Measurements from ENCODE around the gene S100A8.

S100A8 gene

GRCh38 chr1:153404086-153404635 is 13.3 kb upstream of the S100A8 start:
- no peaks in the 10 kb centered on the region for H3K9me3 ChIP-seq
- in situ Hi-C loops (cut with MboI; ENCODE audit: low sequenced_read_pairs) = no loop called here
- no peak for DNase-seq (ENCODE audit: low spot score in 2 of 2)
- no peak overlapping the region for H3K4me3 ChIP-seq
- H3K4me1 ChIP-seq = no peaks in the 10 kb centered on the region
- H3K27me3 ChIP-seq (ENCODE audit: low read depth) = 0 out of 2 replicates have a peak, but pooled peaks cover 6% of the 10 kb centered on the region
- no peaks in the 10 kb centered on the region for H3K36me3 ChIP-seq (replicated peaks)

- no peak overlapping the region for H3K4me3 ChIP-seq
- H3K27me3 ChIP-seq (ENCODE audit: low read depth) = 0 out of 2 replicates have a peak, but pooled peaks cover 6% of the 10 kb centered on the region
- H3K4me1 ChIP-seq = no peaks in the 10 kb centered on the region
- in situ Hi-C loops (cut with MboI; ENCODE audit: low sequenced_read_pairs) = no loop called here
- no peaks in the 10 kb centered on the region for H3K9me3 ChIP-seq
- H3K36me3 ChIP-seq (replicated peaks) = no peaks in the 10 kb centered on the region
- DNase-seq (ENCODE audit: low spot score in 2 of 2) = no peak
Measured at GRCh38 chr1:153403421-153404085, 12.7 kb upstream of the S100A8 start.

GRCh38 chr1:153402226-153402625 is 11.4 kb upstream of the S100A8 start:
- H3K9me3 ChIP-seq = no peaks in the 10 kb centered on the region
- no peaks in the 10 kb centered on the region for H3K4me1 ChIP-seq
- in situ Hi-C loops (cut with MboI; ENCODE audit: low sequenced_read_pairs) = no loop called here
- peaks cover 6% of the 10 kb centered on the region; the same call in 1 of the 2 replicates for H3K27me3 ChIP-seq (ENCODE audit: low read depth)
- H3K4me3 ChIP-seq = no peak overlapping the region
- DNase-seq (ENCODE audit: low spot score in 2 of 2) = no peak
- H3K36me3 ChIP-seq (replicated peaks) = no peaks in the 10 kb centered on the region

DNA sequence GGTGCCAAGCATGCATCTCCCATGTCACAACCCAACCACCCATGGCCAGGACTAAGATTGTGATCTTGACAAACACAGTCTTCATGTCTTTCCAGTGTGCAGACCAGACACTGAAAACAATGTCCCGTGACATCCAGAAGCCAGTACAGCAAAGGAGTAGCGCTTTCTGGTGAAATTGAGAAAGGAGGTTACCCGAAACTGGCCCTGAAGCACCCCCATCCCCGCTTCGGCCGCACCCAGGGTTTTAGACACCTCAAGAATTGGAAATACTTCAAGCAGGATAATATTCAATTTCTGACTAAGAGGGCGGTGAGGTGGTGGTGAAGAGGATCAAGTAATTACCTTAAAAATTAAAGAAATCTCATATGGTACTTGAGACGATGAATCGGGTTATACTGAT is 10.6 kb upstream of the S100A8 start:
- DNase-seq (ENCODE audit: low spot score in 2 of 2) = no peak
- peaks cover 6% of the 10 kb centered on the region; the same call in 1 of the 2 replicates for H3K27me3 ChIP-seq (ENCODE audit: low read depth)
- in situ Hi-C loops (cut with MboI; ENCODE audit: low sequenced_read_pairs) = no loop called here
- H3K36me3 ChIP-seq (replicated peaks) = no peaks in the 10 kb centered on the region
- no peaks in the 10 kb centered on the region for H3K9me3 ChIP-seq
- no peaks in the 10 kb centered on the region for H3K4me1 ChIP-seq
- no peak overlapping the region for H3K4me3 ChIP-seq

DNA sequence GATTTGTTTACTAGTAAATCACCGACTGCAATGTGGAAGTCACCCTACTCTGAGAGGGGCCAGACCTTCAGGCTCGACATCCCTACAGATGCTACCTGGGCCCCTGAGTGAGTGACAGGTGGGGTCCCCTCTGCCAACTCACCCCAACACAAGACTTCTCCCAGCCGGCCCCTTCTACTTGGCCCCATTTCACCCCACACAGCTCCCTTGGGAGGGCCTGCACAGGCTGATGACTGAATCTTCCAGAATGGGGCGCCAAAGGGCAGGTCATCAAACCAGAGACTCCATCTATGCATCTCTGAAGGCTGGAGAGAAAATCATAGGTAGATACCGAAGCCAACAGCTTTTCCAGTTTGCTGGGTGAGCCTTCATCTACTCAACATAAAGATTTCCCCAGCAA is 9.4 kb upstream of the S100A8 start:
- H3K4me3 ChIP-seq = no peak overlapping the region
- H3K4me1 ChIP-seq = no peaks in the 10 kb centered on the region
- in situ Hi-C loops (cut with MboI; ENCODE audit: low sequenced_read_pairs) = no loop called here
- DNase-seq (ENCODE audit: low spot score in 2 of 2) = no peak
- H3K27me3 ChIP-seq (ENCODE audit: low read depth) = peaks cover 11% of the 10 kb centered on the region; the same call in 1 of the 2 replicates
- H3K9me3 ChIP-seq = no peaks in the 10 kb centered on the region
- no peaks in the 10 kb centered on the region for H3K36me3 ChIP-seq (replicated peaks)

DNA sequence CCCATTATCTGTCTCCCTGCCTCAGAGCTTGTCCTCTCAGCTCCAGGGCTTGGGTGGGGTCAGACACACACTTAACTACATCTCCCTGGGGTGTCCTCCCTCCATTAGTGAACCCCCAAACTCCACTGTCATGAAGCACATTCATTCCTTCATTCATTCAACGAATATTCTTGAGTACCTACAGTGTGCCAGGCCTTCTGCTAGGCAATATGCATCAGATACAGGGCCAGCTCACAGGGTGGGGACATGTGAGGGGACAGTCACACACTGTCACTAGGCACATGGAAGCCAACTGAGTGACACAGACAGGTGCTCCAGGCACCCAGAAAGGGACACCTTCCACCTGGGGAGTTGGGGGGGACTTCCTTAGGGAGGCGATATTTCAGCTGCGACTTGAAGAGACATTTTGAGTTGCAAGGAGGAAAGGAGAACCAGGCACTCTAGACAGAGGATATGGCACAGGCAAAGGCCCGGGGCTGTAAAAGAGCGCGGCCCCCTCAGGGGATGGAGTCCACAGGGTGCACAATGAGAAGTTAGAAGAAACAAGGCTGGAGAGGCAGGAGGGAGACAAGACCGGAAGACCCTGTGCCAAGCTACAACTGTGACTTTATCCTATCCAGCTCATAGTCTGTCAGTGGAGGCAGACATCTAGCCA is 8.7 kb upstream of the S100A8 start:
- no peak for DNase-seq (ENCODE audit: low spot score in 2 of 2)
- no peak overlapping the region for H3K4me3 ChIP-seq
- H3K4me1 ChIP-seq = no peaks in the 10 kb centered on the region
- no peaks in the 10 kb centered on the region for H3K36me3 ChIP-seq (replicated peaks)
- peaks cover 11% of the 10 kb centered on the region; the same call in 1 of the 2 replicates for H3K27me3 ChIP-seq (ENCODE audit: low read depth)
- in situ Hi-C loops (cut with MboI; ENCODE audit: low sequenced_read_pairs) = no loop called here
- no peaks in the 10 kb centered on the region for H3K9me3 ChIP-seq

DNA sequence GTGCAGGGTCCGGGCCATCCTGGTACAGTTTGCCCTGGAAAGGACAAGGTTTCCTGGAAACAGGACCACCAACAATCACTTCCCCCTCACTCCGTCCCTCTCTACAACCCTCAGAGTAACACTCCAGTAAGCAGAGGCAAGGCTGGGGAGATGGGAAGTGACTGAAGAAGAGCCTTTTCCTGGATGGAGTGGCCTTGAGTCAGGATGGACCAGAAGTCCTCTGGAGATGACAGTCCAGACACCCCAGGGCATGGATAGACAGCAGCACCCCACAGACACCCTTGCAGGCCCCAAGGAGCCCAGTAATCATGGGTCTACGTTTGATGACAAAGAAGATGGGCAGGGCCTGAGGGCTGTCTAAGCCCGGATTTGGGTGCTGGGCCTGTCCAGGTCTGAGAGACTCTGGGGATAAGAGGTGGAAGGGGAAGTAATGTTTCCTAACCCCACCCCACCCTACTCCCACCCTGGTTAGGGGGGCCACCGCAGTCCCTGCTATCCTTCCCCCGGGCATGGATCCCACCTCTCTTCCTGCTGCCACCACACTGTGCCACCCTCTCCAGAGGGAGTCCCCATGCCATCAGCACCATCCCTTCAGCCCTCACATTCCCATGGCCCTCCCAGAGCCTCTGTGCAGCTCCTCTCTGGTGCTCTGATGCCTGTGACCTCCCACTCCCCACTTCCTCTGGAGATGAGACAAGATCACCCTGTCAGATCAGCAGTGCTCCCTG is 7.2 kb upstream of the S100A8 start:
- no peaks in the 10 kb centered on the region for H3K9me3 ChIP-seq
- in situ Hi-C loops (cut with MboI; ENCODE audit: low sequenced_read_pairs) = no loop called here
- H3K27me3 ChIP-seq (ENCODE audit: low read depth) = peaks cover 11% of the 10 kb centered on the region; the same call in 1 of the 2 replicates
- H3K36me3 ChIP-seq (replicated peaks) = no peaks in the 10 kb centered on the region
- H3K4me3 ChIP-seq = no peak overlapping the region
- no peak for DNase-seq (ENCODE audit: low spot score in 2 of 2)
- H3K4me1 ChIP-seq = no peaks in the 10 kb centered on the region

- no peak overlapping the region for H3K4me3 ChIP-seq
- peaks cover 11% of the 10 kb centered on the region; the same call in 1 of the 2 replicates for H3K27me3 ChIP-seq (ENCODE audit: low read depth)
- in situ Hi-C loops (cut with MboI; ENCODE audit: low sequenced_read_pairs) = no loop called here
Measured at GRCh38 chr1:153397051-153397923, 6.4 kb upstream of the S100A8 start.

GRCh38 chr1:153396461-153396860 is 5.6 kb upstream of the S100A8 start:
- H3K27me3 ChIP-seq (ENCODE audit: low read depth) = peaks cover 5% of the 10 kb centered on the region; the same call in 1 of the 2 replicates

More at GRCh38 chr1:153397051-153397923, 6.4 kb upstream of the S100A8 start:
- Histone ChIP-seq H3K36me3 (replicated peaks) (no peaks in the 10 kb centered on the region), H3K4me1 (no peaks in the 10 kb centered on the region), H3K9me3 (no peaks in the 10 kb centered on the region)
- no peak for DNase-seq (ENCODE audit: low spot score in 2 of 2)

DNA sequence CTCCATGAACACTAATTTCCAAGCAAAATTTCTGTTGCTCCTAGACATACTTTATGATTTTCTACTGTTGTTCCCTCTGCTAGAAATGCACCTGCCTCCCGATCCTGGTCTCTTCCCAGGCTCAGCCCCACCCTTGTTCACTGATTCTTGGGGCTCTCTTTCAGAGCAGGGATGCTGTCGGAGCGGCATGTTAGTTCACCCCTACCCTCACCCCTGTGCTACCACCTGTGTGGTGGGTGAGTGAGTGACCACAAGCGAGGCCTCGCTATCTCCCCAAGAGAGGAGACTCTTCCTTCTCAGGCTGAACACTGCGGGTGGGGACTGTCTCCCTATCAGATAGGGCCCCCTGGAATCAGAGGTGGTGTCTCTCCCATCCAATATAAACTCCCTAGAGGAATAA is 4.9 kb upstream of the S100A8 start:
- in situ Hi-C loops (cut with MboI; ENCODE audit: low sequenced_read_pairs) = no loop called here
- no peaks in the 10 kb centered on the region for H3K36me3 ChIP-seq (replicated peaks)
- peaks cover 5% of the 10 kb centered on the region; the same call in 1 of the 2 replicates for H3K27me3 ChIP-seq (ENCODE audit: low read depth)
- H3K9me3 ChIP-seq = no peaks in the 10 kb centered on the region
- H3K4me1 ChIP-seq = no peaks in the 10 kb centered on the region
- no peak for DNase-seq (ENCODE audit: low spot score in 2 of 2)
- no peak overlapping the region for H3K4me3 ChIP-seq

More at GRCh38 chr1:153396461-153396860, 5.6 kb upstream of the S100A8 start:
- no peak overlapping the region for H3K4me3 ChIP-seq
- in situ Hi-C loops (cut with MboI; ENCODE audit: low sequenced_read_pairs) = no loop called here
- H3K36me3 ChIP-seq (replicated peaks) = no peaks in the 10 kb centered on the region
- no peaks in the 10 kb centered on the region for H3K9me3 ChIP-seq
- DNase-seq (ENCODE audit: low spot score in 2 of 2) = no peak
- H3K4me1 ChIP-seq = no peaks in the 10 kb centered on the region

GRCh38 chr1:153395136-153395685 is 4.3 kb upstream of the S100A8 start:
- no peak for DNase-seq (ENCODE audit: low spot score in 2 of 2)

GRCh38 chr1:153394391-153394790 is 3.5 kb upstream of the S100A8 start:
- H3K4me3 ChIP-seq = no peak overlapping the region
- peaks cover 5% of the 10 kb centered on the region; the same call in 1 of the 2 replicates for H3K27me3 ChIP-seq (ENCODE audit: low read depth)
- no peak for DNase-seq (ENCODE audit: low spot score in 2 of 2)
- no peaks in the 10 kb centered on the region for H3K36me3 ChIP-seq (replicated peaks)
- H3K9me3 ChIP-seq = no peaks in the 10 kb centered on the region
- in situ Hi-C loops (cut with MboI; ENCODE audit: low sequenced_read_pairs) = no loop called here
- H3K4me1 ChIP-seq = no peaks in the 10 kb centered on the region

More at GRCh38 chr1:153395136-153395685, 4.3 kb upstream of the S100A8 start:
- Histone ChIP-seq H3K9me3 (no peaks in the 10 kb centered on the region), H3K4me3 (no peak overlapping the region), H3K27me3 (ENCODE audit: low read depth) (peaks cover 5% of the 10 kb centered on the region; the same call in 1 of the 2 replicates), H3K4me1 (no peaks in the 10 kb centered on the region), H3K36me3 (replicated peaks) (no peaks in the 10 kb centered on the region)
- in situ Hi-C loops (cut with MboI; ENCODE audit: low sequenced_read_pairs) = no loop called here
